K562 (cell line): ENCODE measurements around the gene NT5C. TPM values are rescaled to one million over a fixed set of nuclear protein-coding genes. Genes with fewer than 3 reads are reported as not detected.

Experiments
- ATAC-seq: fragments of 200-7000 bp; cut with Tn5 transposase; 3 replicates; pipeline ENCODE4 v1.9.1; 2020; ENCODE audit warnings: moderate library complexity
- BruUV-seq: library from RNA; stranded (reverse); fragments of 400-500 nt; replicated peaks from 2 replicates; lab custom pipeline; 2021; lab: Mats Ljungman, UMichigan
- CTCF ChIA-PET: fragments of 300-600 bp; formaldehyde crosslinking; extraction: SDS; loops from one replicate; lab custom pipeline; 2021; ENCODE audit warnings: low intra/inter-chr PET ratio; lab: Yijun Ruan, JAX
- POLR2A ChIA-PET: fragments of 300-600, 350-650 bp; sonication (Branson Sonifier 250); formaldehyde crosslinking; extraction: SDS; loops from one replicate; lab custom pipeline; 2021; ENCODE audit warnings: antibody characterized with exemption, inconsistent platforms; lab: Yijun Ruan, JAX
- DNase-seq, 4 experiments: peaks; one replicate each; pipeline versions ENCODE4 v3.0.0 to v3.0.0-alpha.2; 2011 to 2018; ENCODE audit warnings: low spot score in 3 of 4, mixed read lengths in 3 of 4; ENCODE audit errors: extremely low read depth in 1 of 4
- FAIRE-seq: peaks from 2 replicates; lab custom pipeline; 2011; peaks lifted over from hg19 to GRCh38; lab: Jason Lieb, UNC
- H2AFZ ChIP-seq: 2 replicates; pipeline ENCODE4 v1.6.0; 2011; ENCODE audit warnings: low read depth, low read length, control low read depth, inconsistent platforms
- H3K27ac ChIP-seq: fragments of 200-600 bp; 3 replicates; pipeline ENCODE4 v1.8.0; 2011; ENCODE audit warnings: low read depth, mild to moderate bottlenecking, control low read depth, inconsistent platforms, low read length, moderate library complexity, mixed read lengths; ENCODE audit errors: extremely low read depth
- H3K27me3 ChIP-seq, 2 experiments: fragments of 300-600 bp in 1 of 2; 2 replicates in 1 of 2; 3 replicates in 1 of 2; pipeline versions ENCODE4 v1.6.0 to v1.8.0; 2011; ENCODE audit warnings: inconsistent platforms in 2 of 2, low read length in 2 of 2, mild to moderate bottlenecking in 1 of 2, mixed read lengths in 1 of 2, moderate library complexity in 1 of 2; ENCODE audit not compliant: control insufficient read depth in 2 of 2, insufficient read depth in 2 of 2
- H3K36me3 ChIP-seq: fragments of 300-600 bp; 3 replicates; pipeline ENCODE4 v1.8.0; 2011; ENCODE audit warnings: mild to moderate bottlenecking, low read length, inconsistent platforms; ENCODE audit not compliant: control insufficient read depth, insufficient read depth
- H3K4me1 ChIP-seq, 2 experiments: fragments of 200-600 bp in 1 of 2; replicated peaks in 1 of 2; 2 replicates in 1 of 2; 3 replicates in 1 of 2; pipeline versions ENCODE4 v1.5.1 to v1.8.0; 2011; ENCODE audit warnings: inconsistent platforms in 2 of 2, low read length in 2 of 2, mild to moderate bottlenecking in 1 of 2, mixed read lengths in 1 of 2, moderate library complexity in 1 of 2; ENCODE audit not compliant: control insufficient read depth in 2 of 2, insufficient read depth in 2 of 2
- H3K4me2 ChIP-seq: 2 replicates; pipeline ENCODE4 v1.6.1; 2011; ENCODE audit warnings: low read length, control low read depth, inconsistent platforms, mixed read lengths; ENCODE audit not compliant: insufficient read depth
- H3K4me3 ChIP-seq: fragments of 200-600 bp; sonication (generic), shearing (Covaris generic); 2 replicates; pipeline ENCODE4 v1.5.1; 2016; ENCODE audit warnings: control low read depth, inconsistent platforms
- H3K79me2 ChIP-seq: fragments of 200-600 bp; 3 replicates; pipeline ENCODE4 v1.8.0; 2011; ENCODE audit warnings: low read length, inconsistent platforms; ENCODE audit not compliant: control insufficient read depth, insufficient read depth
- H3K9ac ChIP-seq, 2 experiments: 2 replicates each; pipeline versions ENCODE4 v1.6.0 to v1.6.1; 2011; ENCODE audit warnings: low read depth in 2 of 2, low read length in 2 of 2, control low read depth in 1 of 2, inconsistent platforms in 1 of 2, mild to moderate bottlenecking in 1 of 2, mixed read lengths in 1 of 2; ENCODE audit not compliant: insufficient read depth in 1 of 2
- H3K9me1 ChIP-seq: one replicate; pipeline ENCODE4 v1.6.0; 2011; ENCODE audit warnings: inconsistent platforms, mild to moderate bottlenecking, low read length, moderate library complexity; ENCODE audit not compliant: control insufficient read depth, insufficient read depth
- H3K9me3 ChIP-seq: replicated peaks from 2 replicates; pipeline ENCODE4 v1.5.1; 2011; ENCODE audit warnings: low read depth, low read length, inconsistent platforms; ENCODE audit not compliant: control insufficient read depth, insufficient read depth
- H4K20me1 ChIP-seq: replicated peaks from 2 replicates; pipeline ENCODE4 v1.6.1; 2011; ENCODE audit warnings: low read length, inconsistent platforms, mixed read lengths; ENCODE audit not compliant: control insufficient read depth, insufficient read depth
- ADNP ChIP-seq: fragments of 200-800 bp; sonication (Bioruptor generic); IDR thresholded peaks from 2 replicates; pipeline ENCODE4 v1.6.1; 2016; ENCODE audit warnings: missing genetic modification characterization, missing compliant biosample characterization
- BACH1 ChIP-seq: fragments of 200-800 bp; sonication (Bioruptor generic); IDR thresholded peaks from 2 replicates; pipeline ENCODE4 v1.6.1; 2016; ENCODE audit warnings: missing genetic modification characterization, missing compliant biosample characterization
- CC2D1A ChIP-seq: fragments of 450-650 bp; IDR thresholded peaks from 2 replicates; pipeline ENCODE4 v1.6.1; 2017; ENCODE audit warnings: mild to moderate bottlenecking
- CREB3L1 ChIP-seq: fragments of 450-650 bp; IDR thresholded peaks from 2 replicates; pipeline ENCODE4 v1.6.1; 2014; ENCODE audit warnings: low read depth, mild to moderate bottlenecking, moderate library complexity, borderline replicate concordance
- FOXJ3 ChIP-seq: sonication (generic); formaldehyde crosslinking; IDR thresholded peaks from 2 replicates; pipeline ENCODE4 v1.4.0; 2020; ENCODE audit warnings: mild to moderate bottlenecking, missing genetic modification reagents
- KDM2B ChIP-seq: fragments of 250-450 bp; sonication (Bioruptor Pico); IDR thresholded peaks from 2 replicates; pipeline ENCODE4 v1.8.0; 2021; ENCODE audit warnings: mild to moderate bottlenecking, moderate library complexity
- POLR2G ChIP-seq: fragments of 200-400 bp; formaldehyde crosslinking; IDR thresholded peaks from 2 replicates; pipeline ENCODE4 v1.6.1; 2017; ENCODE audit warnings: low read depth, mild to moderate bottlenecking, antibody characterized with exemption, low read length, moderate library complexity
- SREBF1 ChIP-seq: fragments of 150-350 bp; IDR thresholded peaks from 2 replicates; pipeline ENCODE4 v1.6.1; 2014; ENCODE audit warnings: antibody characterized with exemption, low read depth, low read length, borderline replicate concordance
- TBP ChIP-seq: optimal IDR thresholded peaks from 2 replicates; pipeline ENCODE3; 2011; ENCODE audit warnings: low read depth, low read length, improper control_type of control experiment
- TRIM24 ChIP-seq, 2 experiments: fragments of 450-650 bp; IDR thresholded peaks; 2 replicates each; pipeline ENCODE4 v1.6.1; 2016
- ZBTB26 ChIP-seq: fragments of 450-650 bp; formaldehyde crosslinking; IDR thresholded peaks from 2 replicates; pipeline ENCODE4 v1.4.0; 2022; ENCODE audit warnings: missing genetic modification characterization
- ZEB2 ChIP-seq: fragments of 450-650 bp; IDR thresholded peaks from 2 replicates; pipeline ENCODE4 v1.6.1; 2016
- ZNF277 ChIP-seq: fragments of 250-450 bp; sonication (Bioruptor Pico); IDR thresholded peaks from 2 replicates; pipeline ENCODE4 v1.8.0; 2022; ENCODE audit warnings: inconsistent platforms, mild to moderate bottlenecking, moderate library complexity, borderline replicate concordance
- WGBS: fragments of 100-300 bp; shearing (Covaris generic); methylation state at CpG from one replicate; pipeline ENCODE4 v1.1.6; 2016; ENCODE audit warnings: low coverage, mixed read lengths; ENCODE audit not compliant: insufficient coverage; ENCODE audit errors: missing lambda C conversion rate; 5-methylcytosine and 5-hydroxymethylcytosine counted together
- in situ Hi-C: fragments of 300-500 bp; cut with MboI; formaldehyde crosslinking; loops from 4 replicates; pipeline ENCODE4 v1.15.0; 2018; ENCODE audit warnings: inconsistent platforms, mixed read lengths
- intact Hi-C: fragments of 100-400 bp; cut with micrococcal nuclease; formaldehyde crosslinking; loops from 2 replicates; pipeline ENCODE4 v1.14.2; 2022
- polyA plus RNA-seq, 8 experiments: library from polyadenylated mRNA; depleted of rRNA in 4 of 8; stranded (reverse) in 5 of 8; unstranded in 3 of 8; fragments of >200 nt; fragmentation: Nextera tagmentation in 2 of 8; fragmentation: Illumina TruSeq in 1 of 8; extraction: Ambion mirVana in 2 of 8; extraction: Trizol in 1 of 8; gene quantifications; 2 replicates each; pipeline versions ENCODE4 v1.2.1 to v1.2.3, GENCODE V29; 2011 to 2014; ENCODE audit warnings: inconsistent platforms in 1 of 8, missing spikeins in 1 of 8
- total RNA-seq, 7 experiments: library from RNA; depleted of rRNA in 6 of 7; stranded (reverse); fragments of >200 nt in 6 of 7; fragmentation: Illumina TruSeq in 2 of 7; extraction: Trizol in 2 of 7; gene quantifications; 2 replicates each; pipeline versions ENCODE4 v1.2.1 to v1.2.3, GENCODE V29; 2011 to 2021; ENCODE audit warnings: low replicate concordance in 1 of 7

NT5C gene
- total and polyA plus RNA-seq, 9 of the 15 experiments (the other 6 are each of a cell fraction or from before 2014, with no cell fraction given) = 2.9 to 205 (median 45.0) TPM

GRCh38 chr17:75096082-75096625 is 35.4 kb downstream of the NT5C start (continued):
- TF ChIP-seq SREBF1 = no peak
- 0 out of 2 replicates have a peak, but pooled peaks have one; percentile 21 for TF ChIP-seq ADNP (tag)
- TF ChIP-seq KDM2B = no peak
- TF ChIP-seq CREB3L1 = no peak
- TF ChIP-seq ZEB2 = peak; percentile 37; the same call in 1 of the 2 replicates
- TF ChIP-seq CC2D1A = peak; percentile 56; the same call in 1 of the 2 replicates
- TF ChIP-seq TBP = peak; percentile 44

DNA sequence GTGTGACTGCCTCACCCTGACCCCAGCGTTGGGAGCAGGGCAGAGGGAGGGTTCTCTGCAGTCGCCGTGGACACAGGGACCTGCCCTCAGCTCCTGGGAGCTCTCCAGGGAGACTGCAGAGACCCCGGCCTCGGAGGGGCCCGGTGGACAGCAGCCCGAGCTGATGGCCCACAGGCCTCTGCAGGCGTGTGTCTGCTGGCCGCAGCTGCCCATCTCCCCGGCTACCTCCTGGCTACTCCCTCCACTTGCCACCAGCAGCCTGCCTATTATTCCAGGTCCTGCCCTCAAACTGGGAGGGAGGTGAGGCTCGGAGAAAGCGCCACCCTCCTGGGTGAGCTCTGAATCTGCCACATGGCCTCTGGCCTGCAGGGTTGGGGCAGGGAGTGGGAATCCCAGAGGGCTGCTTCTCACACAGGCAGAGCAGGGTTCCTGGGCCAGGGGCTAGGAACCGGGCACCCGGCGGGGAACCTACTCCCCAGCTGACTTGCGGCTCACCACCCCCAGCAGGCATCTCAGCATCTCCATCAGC is 36.6 kb downstream of the NT5C start:
- no peak for TF ChIP-seq FOXJ3
- TF ChIP-seq KDM2B = no peak
- no peak for TF ChIP-seq TRIM24 (IDR thresholded peaks at IDR 0.05)
- no peak for TF ChIP-seq BACH1 (tag)
- 0 out of 2 replicates have a peak, but pooled peaks have one; percentile 23 for TF ChIP-seq POLR2G
- TF ChIP-seq ZNF277 (CRISPR knock-in tag) = no peak
- TF ChIP-seq ZBTB26 = no peak
- Histone ChIP-seq H3K4me1 (peaks cover 42 to 65% of the 10 kb centered on the region in 2 experiments), H3K9ac (peak overlapping the region in 1 of 2 experiments; percentile 63; a peak in 2 of 4 replicates), H3K27me3 (no peaks in the 10 kb centered on the region; a peak in 1 of 5 replicates), H2AFZ (no peak overlapping the region), H3K4me3 (no peak overlapping the region), H4K20me1 (no peaks in the 10 kb centered on the region), H3K27ac (no peak overlapping the region), H3K9me1 (no peaks in the 10 kb centered on the region), H3K9me3 (no peaks in the 10 kb centered on the region), H3K4me2 (no peak overlapping the region), H3K36me3 (no peaks in the 10 kb centered on the region), H3K79me2 (no peaks in the 10 kb centered on the region; the same call in 2 of the 3 replicates)
- no peak for DNase-seq
- POLR2A ChIA-PET = interaction anchor here (0.6 to 1.7 kb wide), 6 partner anchors 9 to 532 kb away, joined by 3 to 8 read pairs (median 3); no protein-coding TSS in a partner anchor
- WGBS = 75% methylated on average over 14 of the region's 16 CpGs
- no peak for FAIRE-seq
- CTCF ChIA-PET = no interaction called here
- intact Hi-C loops (no loop called here), in situ Hi-C loops (no loop called here)
- no TSS peak for BruUV-seq
- no peak for ATAC-seq
